Activated CD4-positive, alpha-beta memory T cell treated with anti-CD3 and anti-CD28 coated beads, Interleukin-2, amount 10 ng/mL, durations not matched to agents 7 days and 5 days (primary cell): ENCODE measurements around the gene MMP7. TPM values are rescaled to one million over a fixed set of nuclear protein-coding genes. Genes with fewer than 3 reads are reported as not detected.

ENCODE experiments used
- CTCF ChIA-PET: fragments of 350-600 bp; sonication (Branson Sonifier 250); formaldehyde crosslinking; loops from one replicate; lab custom pipeline; 2021; ENCODE audit warnings: antibody characterized with exemption, inconsistent platforms; lab: Charles Lee
- POLR2A ChIA-PET: fragments of 350-600 bp; sonication (Branson Sonifier 250); formaldehyde crosslinking; loops from one replicate; lab custom pipeline; 2021; ENCODE audit warnings: antibody characterized with exemption; lab: Charles Lee
- DNase-seq: peaks from one replicate; pipeline ENCODE4 v3.0.0-alpha.2; 2020
- H3K27ac Mint-ChIP-seq: one replicate; pipeline ENCODE4 v1.8.0; 2021; ENCODE audit warnings: mild to moderate bottlenecking, mixed read lengths
- H3K27me3 Mint-ChIP-seq: one replicate; pipeline ENCODE4 v1.8.0; 2021; ENCODE audit warnings: mixed read lengths
- H3K36me3 Mint-ChIP-seq: one replicate; pipeline ENCODE4 v1.8.0; 2021; ENCODE audit warnings: low read depth, mixed read lengths
- H3K4me1 Mint-ChIP-seq: one replicate; pipeline ENCODE4 v1.8.0; 2021; ENCODE audit warnings: mixed read lengths
- H3K4me3 Mint-ChIP-seq: one replicate; pipeline ENCODE4 v1.8.0; 2021; ENCODE audit warnings: mild to moderate bottlenecking, mixed read lengths
- H3K9me3 Mint-ChIP-seq: one replicate; pipeline ENCODE4 v1.8.0; 2021; ENCODE audit warnings: mixed read lengths
- total RNA-seq, 2 experiments: library from RNA; stranded (reverse); gene quantifications; one replicate each; pipeline ENCODE4 v1.2.3, GENCODE V29; 2021

The MMP7 gene
- total RNA-seq, 2 experiments from 2014 or later, result not detected

GRCh38 chr11:102486584-102486983, 44.0 kb downstream of the MMP7 start:
- CTCF ChIA-PET, result interaction anchor here (1.6 kb wide), 1 partner anchor 144 kb away, joined by 7 read pairs; no protein-coding TSS in a partner anchor
- Mint-ChIP-seq H3K27me3 (peaks cover 2% of the 10 kb centered on the region), H3K36me3 (no peaks in the 10 kb centered on the region), H3K4me1 (peaks cover 7% of the 10 kb centered on the region), H3K27ac (no peak overlapping the region), H3K9me3 (no peaks in the 10 kb centered on the region), H3K4me3 (no peak overlapping the region)
- DNase-seq, result no peak
- POLR2A ChIA-PET, result interaction anchor here (1.0 kb wide), 1 partner anchor 94 kb away, joined by 3 read pairs; no protein-coding TSS in a partner anchor

DNA sequence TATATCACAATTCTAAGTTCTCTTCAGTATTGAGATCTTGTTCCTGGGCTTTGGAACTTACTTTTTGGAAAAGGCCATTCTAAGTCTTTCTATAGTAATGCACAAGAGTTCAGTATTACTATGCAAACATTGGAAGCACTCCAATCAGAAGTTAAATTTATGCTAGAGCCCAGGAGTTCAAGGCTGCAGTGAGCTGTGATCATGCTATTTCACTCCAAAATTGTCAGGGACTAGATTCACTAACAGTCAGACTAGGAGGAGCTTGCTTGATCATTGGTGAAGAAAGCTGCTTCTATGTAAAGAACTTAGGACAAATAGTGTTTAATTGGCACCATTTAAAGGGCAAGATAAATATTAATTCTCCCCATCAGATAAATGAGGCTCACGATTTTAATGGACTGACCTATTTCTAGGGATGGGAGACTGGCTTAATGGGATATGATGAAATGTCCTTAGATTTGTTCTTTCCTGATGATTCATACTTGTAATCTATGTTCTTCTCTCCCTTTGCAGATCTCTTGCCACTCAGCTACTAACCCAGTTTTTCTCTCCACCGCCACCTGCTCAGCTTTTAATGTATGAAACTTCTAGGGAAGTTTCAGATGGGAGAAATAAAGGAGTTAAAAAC, 45.3 kb downstream of the MMP7 start:
- Mint-ChIP-seq H3K36me3 (no peaks in the 10 kb centered on the region), H3K27me3 (peaks cover 2% of the 10 kb centered on the region), H3K27ac (no peak overlapping the region), H3K4me3 (no peak overlapping the region), H3K9me3 (no peaks in the 10 kb centered on the region), H3K4me1 (peaks cover 7% of the 10 kb centered on the region)
- DNase-seq, result no peak
- CTCF ChIA-PET, result interaction anchor here (0.7 to 1.0 kb wide), 2 partner anchors 94 to 144 kb away, joined by 3 read pairs; no protein-coding TSS in a partner anchor
- POLR2A ChIA-PET, result no interaction called here

- DNase-seq, result no peak
- H3K4me3 Mint-ChIP-seq, result no peak overlapping the region
- ChIA-PET CTCF (no interaction called here), POLR2A (no interaction called here)
- H3K27ac Mint-ChIP-seq, result no peak overlapping the region
- H3K36me3 Mint-ChIP-seq, result no peaks in the 10 kb centered on the region
- H3K9me3 Mint-ChIP-seq, result no peaks in the 10 kb centered on the region
- H3K4me1 Mint-ChIP-seq, result peaks cover 11% of the 10 kb centered on the region
- H3K27me3 Mint-ChIP-seq, result peaks cover 2% of the 10 kb centered on the region
Observed at GRCh38 chr11:102482433-102482832, 48.1 kb downstream of the MMP7 start.

GRCh38 chr11:102479733-102480132, 50.8 kb downstream of the MMP7 start:
- ChIA-PET POLR2A (no interaction called here), CTCF (interaction anchor here (0.7 to 2.3 kb wide), 3 partner anchors 12 to 89 kb away, joined by 3 to 10 read pairs (median 5); no protein-coding TSS in a partner anchor)
- Mint-ChIP-seq H3K27me3 (peaks cover under 1% of the 10 kb centered on the region), H3K9me3 (no peaks in the 10 kb centered on the region), H3K27ac (no peak overlapping the region), H3K4me3 (no peak overlapping the region), H3K4me1 (peaks cover 27% of the 10 kb centered on the region), H3K36me3 (no peaks in the 10 kb centered on the region)
- DNase-seq, result no peak

- ChIA-PET CTCF (interaction anchor here (0.7 to 2.3 kb wide), 4 partner anchors 11 to 88 kb away, joined by 3 to 10 read pairs (median 5); no protein-coding TSS in a partner anchor), POLR2A (interaction anchor here (3.5 kb wide), 1 partner anchor 27 kb away, joined by 18 read pairs; no protein-coding TSS in a partner anchor)
- Mint-ChIP-seq H3K36me3 (no peaks in the 10 kb centered on the region), H3K27ac (no peak overlapping the region), H3K9me3 (no peaks in the 10 kb centered on the region), H3K27me3 (no peaks in the 10 kb centered on the region), H3K4me1 (peaks cover 37% of the 10 kb centered on the region), H3K4me3 (no peak overlapping the region)
- DNase-seq, result no peak
Observed at GRCh38 chr11:102478673-102479299, 51.8 kb downstream of the MMP7 start.

- Mint-ChIP-seq H3K27ac (peak overlapping the region; percentile 59), H3K36me3 (no peaks in the 10 kb centered on the region), H3K4me1 (peaks cover 41% of the 10 kb centered on the region), H3K27me3 (no peaks in the 10 kb centered on the region), H3K4me3 (no peak overlapping the region), H3K9me3 (no peaks in the 10 kb centered on the region)
- ChIA-PET POLR2A (interaction anchor here (1.1 to 3.5 kb wide), 4 partner anchors 10 to 135 kb away, joined by 4 to 18 read pairs (median 5); partner anchors contain the start of gene TMEM123), CTCF (interaction anchor here (0.9 to 1.7 kb wide), 9 partner anchors 19 to 190 kb away, joined by 3 to 11 read pairs (median 4); no protein-coding TSS in a partner anchor)
- peak; percentile 57 for DNase-seq
Observed at GRCh38 chr11:102476812-102477211, 53.7 kb downstream of the MMP7 start.

DNA sequence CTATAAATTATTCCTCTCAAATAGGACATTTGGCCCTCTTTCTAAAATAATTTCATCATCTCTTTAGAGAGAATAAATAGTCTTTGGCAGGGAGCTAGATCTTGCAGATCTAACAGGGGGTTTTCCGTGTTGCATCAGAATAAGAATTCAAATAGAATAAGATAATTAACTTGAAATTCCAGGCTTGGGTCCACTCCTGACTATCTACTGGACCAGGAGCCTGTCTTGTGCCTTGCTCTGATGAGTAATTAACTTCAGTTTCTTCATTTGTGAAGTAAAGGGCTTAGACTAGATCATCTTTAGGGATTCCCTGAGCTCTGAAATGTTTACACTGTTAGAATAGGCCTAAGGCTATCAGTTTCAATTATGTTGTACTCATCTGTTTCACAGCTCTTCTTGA, 54.5 kb downstream of the MMP7 start:
- peak overlapping the region; percentile 59 for H3K27ac Mint-ChIP-seq
- DNase-seq, result no peak
- POLR2A ChIA-PET, result interaction anchor here (1.1 to 3.5 kb wide), 4 partner anchors 9 to 134 kb away, joined by 4 to 18 read pairs (median 5); partner anchors contain the start of gene TMEM123
- H3K4me3 Mint-ChIP-seq, result no peak overlapping the region
- H3K9me3 Mint-ChIP-seq, result no peaks in the 10 kb centered on the region
- peaks cover 48% of the 10 kb centered on the region for H3K4me1 Mint-ChIP-seq
- H3K27me3 Mint-ChIP-seq, result no peaks in the 10 kb centered on the region
- CTCF ChIA-PET, result interaction anchor here (0.6 to 1.7 kb wide), 7 partner anchors 20 to 182 kb away, joined by 3 to 11 read pairs (median 4); no protein-coding TSS in a partner anchor
- no peaks in the 10 kb centered on the region for H3K36me3 Mint-ChIP-seq

GRCh38 chr11:102473543-102473942, 57.0 kb downstream of the MMP7 start:
- no peak overlapping the region for H3K27ac Mint-ChIP-seq

GRCh38 chr11:102472127-102472526, 58.4 kb downstream of the MMP7 start:
- no peak for DNase-seq
- no peak overlapping the region for H3K27ac Mint-ChIP-seq
- ChIA-PET POLR2A (interaction anchor here (1.7 kb wide), 1 partner anchor 20 kb away, joined by 4 read pairs; no protein-coding TSS in a partner anchor), CTCF (no interaction called here)
- no peaks in the 10 kb centered on the region for H3K36me3 Mint-ChIP-seq
- H3K27me3 Mint-ChIP-seq, result no peaks in the 10 kb centered on the region
- no peak overlapping the region for H3K4me3 Mint-ChIP-seq
- peaks cover 68% of the 10 kb centered on the region for H3K4me1 Mint-ChIP-seq
- H3K9me3 Mint-ChIP-seq, result no peaks in the 10 kb centered on the region

More at GRCh38 chr11:102473543-102473942, 57.0 kb downstream of the MMP7 start:
- no peaks in the 10 kb centered on the region for H3K27me3 Mint-ChIP-seq
- no peak overlapping the region for H3K4me3 Mint-ChIP-seq
- CTCF ChIA-PET, result interaction anchor here (1.3 kb wide), 1 partner anchor 180 kb away, joined by 3 read pairs; no protein-coding TSS in a partner anchor
- POLR2A ChIA-PET, result no interaction called here
- H3K4me1 Mint-ChIP-seq, result peaks cover 70% of the 10 kb centered on the region
- H3K36me3 Mint-ChIP-seq, result no peaks in the 10 kb centered on the region
- H3K9me3 Mint-ChIP-seq, result no peaks in the 10 kb centered on the region
- no peak for DNase-seq

GRCh38 chr11:102471474-102471873, 59.1 kb downstream of the MMP7 start:
- CTCF ChIA-PET, result interaction anchor here (0.7 kb wide), 1 partner anchor 80 kb away, joined by 4 read pairs; no protein-coding TSS in a partner anchor
- H3K27ac Mint-ChIP-seq, result no peak overlapping the region

More at GRCh38 chr11:102471474-102471873, 59.1 kb downstream of the MMP7 start:
- H3K4me3 Mint-ChIP-seq, result no peak overlapping the region
- H3K9me3 Mint-ChIP-seq, result no peaks in the 10 kb centered on the region
- no peaks in the 10 kb centered on the region for H3K36me3 Mint-ChIP-seq
- POLR2A ChIA-PET, result interaction anchor here (1.7 kb wide), 1 partner anchor 20 kb away, joined by 4 read pairs; no protein-coding TSS in a partner anchor
- H3K4me1 Mint-ChIP-seq, result peaks cover 66% of the 10 kb centered on the region
- no peak for DNase-seq
- H3K27me3 Mint-ChIP-seq, result no peaks in the 10 kb centered on the region
